Large intestine (tissue), 3 donors: ENCODE data around the gene NYAP1. TPM values are rescaled to one million over a fixed set of nuclear protein-coding genes. Genes with fewer than 3 reads are reported as not detected.
A peak's percentile ranks its signal among the peaks of the same experiment; 100 is the strongest.

Experiments
- DNase-seq, 2 donors: peaks; one replicate each; pipeline versions ENCODE4 v3.0.0 to v3.0.0-alpha.2; 2013
- H3K27ac ChIP-seq: one replicate; pipeline ENCODE4 v1.5.1; 2013; ENCODE audit warnings: low read length
- H3K27me3 ChIP-seq: 2 replicates; pipeline ENCODE4 v1.6.1; 2013; ENCODE audit warnings: low read length; ENCODE audit not compliant: control insufficient read depth, insufficient read depth
- H3K36me3 ChIP-seq: 2 replicates; pipeline ENCODE4 v1.6.1; 2013; ENCODE audit warnings: low read length; ENCODE audit not compliant: control insufficient read depth, insufficient read depth
- H3K4me1 ChIP-seq: one replicate; pipeline ENCODE4 v1.6.1; 2013; ENCODE audit warnings: low read length; ENCODE audit not compliant: control insufficient read depth, insufficient read depth
- H3K4me3 ChIP-seq: one replicate; pipeline ENCODE4 v1.5.1; 2013; ENCODE audit warnings: low read length
- H3K9me3 ChIP-seq: one replicate; pipeline ENCODE4 v1.6.1; 2013; ENCODE audit warnings: mild to moderate bottlenecking, low read depth, low read length, moderate library complexity; ENCODE audit not compliant: control insufficient read depth
- WGBS: methylation state at CpG from one replicate; pipeline ENCODE4 v1.1.5; 2013; ENCODE audit warnings: low lambda C conversion rate; ENCODE audit not compliant: insufficient coverage; 5-methylcytosine and 5-hydroxymethylcytosine counted together
- polyA plus RNA-seq: library from polyadenylated mRNA; unstranded; fragments of 120-200 nt; gene quantifications from one replicate; pipeline ENCODE4 v1.2.1, GENCODE V29; 2013

Gene NYAP1
- polyA plus RNA-seq, 1 donor: 3.5 TPM

- no peak for DNase-seq
- peaks cover 2% of the 10 kb centered on the region for H3K36me3 ChIP-seq
- H3K4me1 ChIP-seq: peaks cover 15% of the 10 kb centered on the region
- WGBS: no CpG with 5 or more reads among the region's 6 CpGs
- H3K9me3 ChIP-seq: peaks cover 4% of the 10 kb centered on the region
- no peak overlapping the region for H3K27ac ChIP-seq
- H3K4me3 ChIP-seq: no peak overlapping the region
- H3K27me3 ChIP-seq: no peaks in the 10 kb centered on the region
Measured at GRCh38 chr7:100484673-100485045, 932 bp downstream of the NYAP1 start.

- Histone ChIP-seq H3K4me3 (no peak overlapping the region), H3K9me3 (peaks cover 4% of the 10 kb centered on the region), H3K36me3 (peaks cover 2% of the 10 kb centered on the region), H3K27ac (no peak overlapping the region), H3K4me1 (peaks cover 14% of the 10 kb centered on the region), H3K27me3 (no peaks in the 10 kb centered on the region)
- DNase-seq: no peak
- WGBS: no CpG with 5 or more reads among the region's 4 CpGs
Measured at GRCh38 chr7:100485471-100485876, 1.7 kb downstream of the NYAP1 start.

GRCh38 chr7:100486111-100486636, 2.4 kb downstream of the NYAP1 start:
- Histone ChIP-seq H3K36me3 (peaks cover 2% of the 10 kb centered on the region), H3K4me1 (peaks cover 18% of the 10 kb centered on the region), H3K27me3 (no peaks in the 10 kb centered on the region), H3K9me3 (peaks cover 4% of the 10 kb centered on the region), H3K27ac (no peak overlapping the region), H3K4me3 (no peak overlapping the region)
- no peak for DNase-seq
- no CpG with 5 or more reads among the region's 5 CpGs for WGBS

GRCh38 chr7:100486753-100487446, 3.2 kb downstream of the NYAP1 start:
- DNase-seq: no peak
- H3K4me3 ChIP-seq: no peak overlapping the region
- H3K4me1 ChIP-seq: peaks cover 18% of the 10 kb centered on the region
- peaks cover 4% of the 10 kb centered on the region for H3K9me3 ChIP-seq
- no peaks in the 10 kb centered on the region for H3K27me3 ChIP-seq
- peaks cover 2% of the 10 kb centered on the region for H3K36me3 ChIP-seq
- WGBS: 100% methylated on average over 1 of the region's 30 CpGs
- no peak overlapping the region for H3K27ac ChIP-seq

GRCh38 chr7:100488333-100489095, 4.8 kb downstream of the NYAP1 start:
- no peak for DNase-seq
- H3K9me3 ChIP-seq: peaks cover 4% of the 10 kb centered on the region
- H3K4me1 ChIP-seq: peaks cover 14% of the 10 kb centered on the region
- no CpG with 5 or more reads among the region's 44 CpGs for WGBS
- H3K4me3 ChIP-seq: no peak overlapping the region
- no peaks in the 10 kb centered on the region for H3K27me3 ChIP-seq
- H3K36me3 ChIP-seq: peaks cover 2% of the 10 kb centered on the region
- H3K27ac ChIP-seq: no peak overlapping the region

DNA sequence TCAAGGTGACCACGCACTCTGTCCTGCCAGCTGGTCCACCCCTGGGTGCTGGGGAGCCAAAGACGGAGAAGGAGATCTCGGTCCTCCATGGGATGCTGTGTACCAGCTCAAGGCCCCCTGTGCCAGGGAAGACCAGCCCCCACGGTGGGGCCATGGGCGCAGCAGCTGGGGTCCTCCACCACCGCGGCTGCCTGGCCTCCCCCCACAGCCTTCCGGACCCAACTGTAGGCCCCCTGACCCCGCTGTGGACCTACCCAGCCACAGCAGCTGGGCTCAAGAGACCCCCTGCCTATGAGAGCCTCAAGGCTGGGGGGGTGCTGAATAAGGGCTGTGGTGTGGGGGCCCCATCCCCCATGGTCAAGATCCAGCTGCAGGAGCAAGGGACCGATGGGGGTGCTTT, 5.4 kb downstream of the NYAP1 start:
- no CpG with 5 or more reads among the region's 10 CpGs for WGBS
- Histone ChIP-seq H3K36me3 (peaks cover 2% of the 10 kb centered on the region), H3K9me3 (peaks cover 4% of the 10 kb centered on the region), H3K27me3 (peaks cover 2% of the 10 kb centered on the region), H3K4me1 (peaks cover 10% of the 10 kb centered on the region), H3K27ac (no peak overlapping the region), H3K4me3 (no peak overlapping the region)
- no peak for DNase-seq

DNA sequence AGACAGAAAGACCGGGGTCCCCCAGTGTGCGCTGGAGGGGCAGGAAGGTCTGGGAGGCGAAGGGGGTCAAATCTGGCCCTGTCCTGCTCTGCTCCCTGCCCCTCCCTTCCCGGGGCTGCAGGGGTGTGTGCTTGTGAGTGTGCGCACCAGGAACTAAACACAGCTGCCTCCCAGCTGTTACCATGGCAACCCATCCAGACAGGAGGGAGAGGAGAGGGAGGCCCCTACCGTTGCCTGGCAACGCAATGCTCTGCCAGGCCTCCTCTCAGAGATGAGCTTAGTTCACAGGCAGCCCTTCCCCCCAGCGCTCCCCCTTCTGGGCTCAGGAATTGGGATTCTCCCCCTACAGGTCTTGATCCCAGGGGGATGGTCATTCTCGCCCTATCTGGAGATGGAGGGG, 6.1 kb downstream of the NYAP1 start:
- Histone ChIP-seq H3K27me3 (peaks cover 3% of the 10 kb centered on the region), H3K9me3 (peaks cover 4% of the 10 kb centered on the region), H3K36me3 (peaks cover 2% of the 10 kb centered on the region), H3K27ac (no peak overlapping the region), H3K4me1 (peaks cover 10% of the 10 kb centered on the region), H3K4me3 (no peak overlapping the region)
- peak; percentile 91 to 93 for DNase-seq
- no CpG with 5 or more reads among the region's 9 CpGs for WGBS

GRCh38 chr7:100490483-100491191, 6.9 kb downstream of the NYAP1 start:
- Histone ChIP-seq H3K9me3 (peaks cover 4% of the 10 kb centered on the region), H3K27me3 (peaks cover 3% of the 10 kb centered on the region), H3K36me3 (peaks cover 2% of the 10 kb centered on the region), H3K27ac (no peak overlapping the region), H3K4me3 (no peak overlapping the region), H3K4me1 (peaks cover 10% of the 10 kb centered on the region)
- no CpG with 5 or more reads among the region's 25 CpGs for WGBS
- DNase-seq: no peak

DNA sequence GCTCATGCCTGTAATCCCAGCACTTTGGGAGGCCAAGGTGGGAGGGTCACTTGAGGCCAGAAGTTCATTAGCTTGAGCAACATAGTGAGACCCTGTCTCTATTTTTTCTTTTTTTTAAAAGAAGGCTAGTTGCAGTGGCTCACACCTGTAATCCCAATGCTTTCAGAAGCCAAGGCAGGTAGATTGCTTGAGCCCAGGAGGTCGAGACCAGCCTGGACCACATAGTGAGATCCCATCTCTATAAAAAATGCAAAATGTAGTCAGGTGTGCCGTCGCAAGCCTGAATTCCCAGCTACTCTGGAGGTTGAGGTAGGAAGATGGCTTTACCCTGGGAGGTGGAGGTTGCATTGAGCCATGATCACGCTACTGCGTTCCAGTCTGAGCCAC, 7.5 kb downstream of the NYAP1 start:
- peaks cover 10% of the 10 kb centered on the region for H3K4me1 ChIP-seq
- no peak overlapping the region for H3K27ac ChIP-seq
- H3K9me3 ChIP-seq: peaks cover 4% of the 10 kb centered on the region
- WGBS: no CpG with 5 or more reads among the region's 5 CpGs
- peaks cover 2% of the 10 kb centered on the region for H3K36me3 ChIP-seq
- no peak overlapping the region for H3K4me3 ChIP-seq
- H3K27me3 ChIP-seq: peaks cover 3% of the 10 kb centered on the region
- no peak for DNase-seq

- DNase-seq: no peak
Measured at GRCh38 chr7:100492738-100493475, 9.2 kb downstream of the NYAP1 start.

More at GRCh38 chr7:100492738-100493475, 9.2 kb downstream of the NYAP1 start:
- H3K4me1 ChIP-seq: peaks cover 10% of the 10 kb centered on the region
- peaks cover 4% of the 10 kb centered on the region for H3K9me3 ChIP-seq
- H3K27me3 ChIP-seq: peaks cover 3% of the 10 kb centered on the region
- H3K4me3 ChIP-seq: no peak overlapping the region
- peaks cover 2% of the 10 kb centered on the region for H3K36me3 ChIP-seq
- 100% methylated on average over 1 of the region's 5 CpGs for WGBS
- H3K27ac ChIP-seq: no peak overlapping the region
